ENCODE measurements around the gene TBC1D26.
"Not testable (repeated sequence)": the region's sequence is repeated elsewhere in the genome, so short reads cannot be mapped to it uniquely, and the experiment has no call there.

The TBC1D26 gene

GRCh38 chr17:15779119-15779518, 47.0 kb downstream of the TBC1D26 start:
- no peak for DNase-seq (ENCODE audit: low read depth)
- no peak for TF ChIP-seq CTCF (conservative IDR thresholded peaks at IDR 0.05; ENCODE audit: low read depth, low read length)
- H3K4me3 ChIP-seq (ENCODE audit: low read depth, low read length): no peak overlapping the region

GRCh38 chr17:15780188-15780587, 48.1 kb downstream of the TBC1D26 start:
- H3K4me3 ChIP-seq (ENCODE audit: low read depth, low read length): no peak overlapping the region
- TF ChIP-seq CTCF (conservative IDR thresholded peaks at IDR 0.05; ENCODE audit: low read depth, low read length): no peak
- DNase-seq (ENCODE audit: low read depth): no peak

- TF ChIP-seq CTCF (conservative IDR thresholded peaks at IDR 0.05; ENCODE audit: low read depth, low read length): peak; percentile 15
- H3K4me3 ChIP-seq (ENCODE audit: low read depth, low read length): peak overlapping the region; percentile 51
- peak; percentile 74 for DNase-seq (ENCODE audit: low read depth)
Measured at GRCh38 chr17:15782866-15783265, 50.8 kb downstream of the TBC1D26 start.

GRCh38 chr17:15783461-15783860, 51.4 kb downstream of the TBC1D26 start:
- TF ChIP-seq CTCF (conservative IDR thresholded peaks at IDR 0.05; ENCODE audit: low read depth, low read length): no peak
- no peak overlapping the region for H3K4me3 ChIP-seq (ENCODE audit: low read depth, low read length)
- no peak for DNase-seq (ENCODE audit: low read depth)

- peak; percentile 86 for DNase-seq (ENCODE audit: low read depth)
- H3K4me3 ChIP-seq (ENCODE audit: low read depth, low read length): not testable (repeated sequence)
Measured at GRCh38 chr17:15784351-15784750, 52.3 kb downstream of the TBC1D26 start.

- not testable (repeated sequence) for DNase-seq (ENCODE audit: low read depth); H3K4me3 ChIP-seq (ENCODE audit: low read depth, low read length)
Measured at GRCh38 chr17:15787363-15788075, 55.4 kb downstream of the TBC1D26 start.

GRCh38 chr17:15788365-15788764, 56.3 kb downstream of the TBC1D26 start:
- not testable (repeated sequence) for DNase-seq (ENCODE audit: low read depth); H3K4me3 ChIP-seq (ENCODE audit: low read depth, low read length)

Measured in choroid plexus epithelial cell (primary cell).